OCI-LY1 (cell line): ENCODE results near the gene PDE6A.

Source experiments
- H2AFZ ChIP-seq: fragments of 200-600 bp; sonication (generic), shearing (Covaris generic); 2 replicates; pipeline ENCODE4 v1.6.0; 2014; ENCODE audit warnings: antibody characterized with exemption, mild to moderate bottlenecking, low read length
- H3F3A ChIP-seq: fragments of 200-600 bp; sonication (generic), shearing (Covaris generic); 2 replicates; pipeline ENCODE4 v1.6.0; 2014; ENCODE audit warnings: mild to moderate bottlenecking, antibody characterized with exemption, low read length, moderate library complexity; ENCODE audit not compliant: insufficient read depth
- H3K27ac ChIP-seq: fragments of 200-600 bp; sonication (generic); 2 replicates; pipeline ENCODE4 v1.5.1; 2014; ENCODE audit warnings: low read length, mixed run types, mild to moderate bottlenecking, low read depth; ENCODE audit not compliant: poor library complexity, severe bottlenecking
- H3K27me3 ChIP-seq: fragments of 200-600 bp; sonication (generic); 2 replicates; pipeline ENCODE4 v1.6.0; 2014; ENCODE audit warnings: antibody characterized with exemption, mild to moderate bottlenecking, low read length, moderate library complexity; ENCODE audit not compliant: insufficient read depth
- H3K36me3 ChIP-seq: fragments of 200-600 bp; sonication (generic); 2 replicates; pipeline ENCODE4 v1.6.1; 2014; ENCODE audit warnings: mild to moderate bottlenecking, antibody characterized with exemption, low read length, moderate library complexity, mixed read lengths; ENCODE audit not compliant: insufficient read depth
- H3K4me1 ChIP-seq: fragments of 200-600 bp; sonication (generic); 2 replicates; pipeline ENCODE4 v1.5.1; 2014; ENCODE audit warnings: mild to moderate bottlenecking, low read length, moderate library complexity; ENCODE audit not compliant: insufficient read depth, severe bottlenecking
- H3K4me2 ChIP-seq: fragments of 200-600 bp; sonication (generic), shearing (Covaris generic); 2 replicates; pipeline ENCODE4 v1.6.1; 2014; ENCODE audit warnings: low read length
- H3K4me3 ChIP-seq: fragments of 200-600 bp; sonication (generic); 2 replicates; pipeline ENCODE4 v1.5.1; 2014; ENCODE audit warnings: low read length, low read depth, mild to moderate bottlenecking, mixed read lengths; ENCODE audit not compliant: poor library complexity, severe bottlenecking
- H3K79me2 ChIP-seq: fragments of 200-600 bp; shearing (Covaris generic); 2 replicates; pipeline ENCODE4 v1.6.1; 2016; ENCODE audit warnings: mixed run types, low read length, mixed read lengths; ENCODE audit not compliant: insufficient read depth
- H3K9ac ChIP-seq: fragments of 200-600 bp; sonication (generic), shearing (Covaris generic); 2 replicates; pipeline ENCODE4 v1.6.1; 2014; ENCODE audit warnings: mild to moderate bottlenecking, low read length, mixed read lengths
- H3K9me2 ChIP-seq: fragments of 200-600 bp; sonication (generic), shearing (Covaris generic); 2 replicates; pipeline ENCODE4 v1.6.1; 2014; ENCODE audit warnings: low read depth, mild to moderate bottlenecking, low read length, mixed read lengths
- H3K9me3 ChIP-seq: fragments of 200-600 bp; shearing (Covaris generic); 2 replicates; pipeline ENCODE4 v1.6.1; 2014; ENCODE audit warnings: low read length, mixed read lengths
- H4K20me1 ChIP-seq: fragments of 200-600 bp; sonication (generic), shearing (Covaris generic); 2 replicates; pipeline ENCODE4 v1.6.0; 2016; ENCODE audit warnings: mild to moderate bottlenecking, low read length; ENCODE audit not compliant: insufficient read depth
- CTCF ChIP-seq: fragments of 200-600 bp; sonication (generic), shearing (Covaris generic); IDR thresholded peaks from 2 replicates; pipeline ENCODE4 v1.5.1; 2017; ENCODE audit warnings: mild to moderate bottlenecking, antibody characterized with exemption, low read length, moderate library complexity, mixed read lengths
- EZH2 ChIP-seq: fragments of 200-600 bp; sonication (generic), shearing (Covaris generic); IDR thresholded peaks from 2 replicates; pipeline ENCODE4 v1.8.0; 2017; ENCODE audit warnings: borderline replicate concordance, mixed run types, mild to moderate bottlenecking, antibody characterized with exemption, low read length, moderate library complexity, mixed read lengths

Gene PDE6A

GRCh38 chr5:149888280-149888679 lies 56.3 kb downstream of the PDE6A start:
- no peaks in the 10 kb centered on the region for H3K36me3 ChIP-seq
- no peak overlapping the region for H3K27ac ChIP-seq
- no peak overlapping the region for H2AFZ ChIP-seq
- no peak overlapping the region for H3K4me2 ChIP-seq
- no peak overlapping the region for H3K4me3 ChIP-seq
- H3K9me2 ChIP-seq: no peaks in the 10 kb centered on the region
- no peak overlapping the region for H3K9ac ChIP-seq
- H3K27me3 ChIP-seq: no peaks in the 10 kb centered on the region
- H3K4me1 ChIP-seq: no peaks in the 10 kb centered on the region
- H3F3A ChIP-seq: no peaks in the 10 kb centered on the region
- TF ChIP-seq EZH2: no peak
- TF ChIP-seq CTCF: no peak
- no peaks in the 10 kb centered on the region for H4K20me1 ChIP-seq
- H3K9me3 ChIP-seq: no peaks in the 10 kb centered on the region
- H3K79me2 ChIP-seq: no peaks in the 10 kb centered on the region

- H3K4me1 ChIP-seq: no peaks in the 10 kb centered on the region
- no peak overlapping the region for H3K27ac ChIP-seq
Measured at GRCh38 chr5:149887622-149888183, 56.9 kb downstream of the PDE6A start.

GRCh38 chr5:149886692-149887470 lies 57.7 kb downstream of the PDE6A start:
- no peaks in the 10 kb centered on the region for H3K36me3 ChIP-seq

More at GRCh38 chr5:149887622-149888183, 56.9 kb downstream of the PDE6A start:
- Histone ChIP-seq H3K4me2 (no peak overlapping the region), H3K36me3 (no peaks in the 10 kb centered on the region), H3K9ac (no peak overlapping the region), H3F3A (no peaks in the 10 kb centered on the region), H3K9me3 (no peaks in the 10 kb centered on the region), H3K9me2 (no peaks in the 10 kb centered on the region), H2AFZ (no peak overlapping the region), H3K27me3 (no peaks in the 10 kb centered on the region), H3K79me2 (no peaks in the 10 kb centered on the region), H3K4me3 (no peak overlapping the region), H4K20me1 (no peaks in the 10 kb centered on the region)
- TF ChIP-seq EZH2: no peak
- TF ChIP-seq CTCF: no peak

More at GRCh38 chr5:149886692-149887470, 57.7 kb downstream of the PDE6A start:
- Histone ChIP-seq H3K27ac (no peak overlapping the region), H3K4me2 (no peak overlapping the region), H2AFZ (no peak overlapping the region), H3K4me3 (no peak overlapping the region), H3K9me2 (no peaks in the 10 kb centered on the region), H3K27me3 (no peaks in the 10 kb centered on the region), H3K9me3 (no peaks in the 10 kb centered on the region), H4K20me1 (no peaks in the 10 kb centered on the region), H3K9ac (no peak overlapping the region), H3F3A (no peaks in the 10 kb centered on the region), H3K79me2 (no peaks in the 10 kb centered on the region), H3K4me1 (no peaks in the 10 kb centered on the region)
- TF ChIP-seq CTCF (no peak), EZH2 (no peak)
